Stimulated activated CD4-positive, alpha-beta T cell treated with anti-CD3 and anti-CD28 coated beads, Interleukin-2, amount 100 ng/mL, for 4 hours (primary cell): ENCODE results near the gene CDC42EP1.
A peak's percentile ranks its signal among the peaks of the same experiment; 100 is the strongest.

Experiments
- DNase-seq: peaks from one replicate; pipeline ENCODE4 v3.0.0-alpha.2; 2020; ENCODE audit warnings: low read depth

CDC42EP1 gene

DNA sequence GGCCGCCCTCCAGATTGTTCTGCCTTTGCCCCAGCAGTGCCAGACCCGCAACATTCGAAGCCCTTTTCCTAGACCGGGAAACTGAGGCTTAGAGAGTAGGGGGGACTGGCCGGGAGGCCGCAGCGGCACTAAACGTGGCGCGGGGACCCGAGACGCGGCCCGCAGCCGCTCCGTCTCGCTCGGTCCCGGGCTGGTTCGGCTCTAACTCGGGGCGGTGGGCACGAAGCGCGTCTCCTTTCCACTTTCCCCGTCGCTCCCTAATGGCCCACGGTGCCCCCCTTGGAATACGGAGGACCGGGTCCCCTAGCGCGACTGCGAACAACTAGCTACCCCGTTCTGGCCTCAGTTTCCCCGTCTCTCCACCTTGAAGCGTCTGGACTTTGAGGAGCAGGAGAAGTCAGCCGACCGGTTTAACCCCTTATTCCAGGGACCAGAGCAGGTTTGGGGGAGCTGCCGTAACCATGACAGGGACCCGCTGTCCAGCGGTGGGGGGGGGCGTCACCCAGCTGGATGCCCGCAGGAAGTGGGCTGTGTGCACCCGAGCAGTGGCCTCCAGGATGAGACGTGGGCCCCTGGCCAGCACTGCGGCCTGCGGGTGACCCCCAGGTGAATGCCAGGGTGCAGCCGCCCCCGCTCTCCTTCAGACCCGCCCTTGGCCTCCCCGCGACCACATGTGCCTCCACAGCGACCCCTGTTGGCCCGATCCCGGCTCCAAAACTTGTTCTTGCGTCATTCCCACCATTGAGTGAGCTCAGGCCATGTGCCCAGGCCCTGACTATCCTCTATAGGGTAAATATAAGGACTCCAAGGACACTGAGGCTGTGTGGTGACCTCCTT is 1.1 kb downstream of the CDC42EP1 start:
- peak; percentile 66 for DNase-seq

DNA sequence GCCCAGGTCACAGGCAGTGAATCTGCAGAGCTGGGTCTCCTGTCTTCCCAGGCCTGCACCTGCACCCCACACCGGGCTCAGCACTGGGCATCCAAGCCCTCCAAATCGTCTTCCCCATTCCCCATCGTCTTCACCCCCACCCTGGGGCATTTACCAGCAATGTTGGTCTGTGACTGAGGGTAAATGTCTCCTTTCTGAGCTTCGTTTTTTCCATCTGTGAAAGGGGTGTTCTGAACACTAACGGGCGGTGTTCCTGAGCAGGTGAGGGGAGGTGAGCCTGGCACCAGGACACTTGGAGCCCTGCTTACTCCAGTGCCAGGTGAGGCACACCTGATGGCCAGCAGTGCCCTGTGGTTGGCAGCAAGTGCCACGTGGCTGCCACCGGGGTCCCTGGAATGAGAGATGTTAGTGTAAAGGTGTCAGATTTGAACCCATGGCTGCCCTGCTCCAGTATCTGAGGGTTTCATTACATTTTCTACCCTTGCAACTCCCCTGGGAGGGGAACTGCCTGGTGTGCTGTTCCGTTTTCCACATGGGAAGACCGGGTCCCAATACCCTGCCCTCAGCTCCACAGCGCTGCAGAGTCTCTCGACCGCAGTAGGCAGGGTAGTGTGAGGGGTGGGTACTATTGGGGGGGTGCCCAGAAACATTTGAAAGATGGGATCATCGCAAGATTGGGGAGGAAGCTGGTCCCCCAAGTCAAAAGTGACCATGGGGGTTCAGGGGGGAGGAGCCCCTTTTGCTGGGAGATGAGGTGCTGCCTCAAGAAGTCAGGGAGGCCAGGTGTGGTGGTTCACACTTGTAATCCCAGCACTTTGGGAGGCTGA is 2.0 kb downstream of the CDC42EP1 start:
- no peak for DNase-seq

DNA sequence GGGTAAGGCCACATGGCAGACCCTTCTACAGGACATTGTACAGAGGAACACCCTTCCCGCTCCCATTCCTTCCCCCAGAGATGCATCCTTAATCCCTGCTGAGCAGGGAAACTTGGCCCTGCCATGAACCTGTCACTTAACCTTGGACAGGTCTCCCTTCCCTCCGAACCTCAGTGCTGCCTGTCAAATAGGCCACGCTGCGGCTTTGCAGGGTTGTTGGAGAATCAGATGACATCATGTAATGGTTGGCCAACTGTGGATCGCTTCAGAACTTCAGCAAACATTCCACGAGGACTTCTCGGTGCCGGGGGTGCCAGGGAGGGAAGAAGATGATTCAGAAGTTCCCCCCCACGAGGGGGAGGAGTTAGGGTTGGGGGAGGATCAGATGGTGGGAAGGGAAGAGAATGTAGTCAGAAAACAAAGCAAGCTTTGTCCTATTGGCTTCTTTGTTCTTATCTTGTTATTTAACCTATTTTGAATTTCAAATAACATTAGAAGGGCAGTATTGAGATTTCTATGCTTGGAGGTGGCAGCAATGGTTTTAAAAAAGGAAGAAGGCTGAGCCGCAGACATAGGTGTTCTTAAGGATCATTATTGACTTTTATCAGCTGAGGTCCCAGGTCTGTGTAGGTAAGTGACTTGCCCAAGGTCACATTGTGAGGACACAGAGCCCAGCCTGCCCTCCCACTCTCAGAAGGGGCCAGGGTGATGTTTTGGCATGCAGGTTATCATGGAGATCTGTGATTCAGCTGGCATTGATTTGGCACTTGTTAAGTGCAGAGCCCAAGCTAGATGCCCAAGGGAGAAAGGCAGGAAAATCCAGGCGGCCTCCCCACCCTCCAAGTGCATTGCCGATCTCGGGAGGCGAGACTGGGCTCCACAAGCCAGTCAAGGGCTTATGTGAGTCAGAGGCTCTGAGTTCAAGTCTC is 3.1 kb downstream of the CDC42EP1 start:
- no peak for DNase-seq

DNA sequence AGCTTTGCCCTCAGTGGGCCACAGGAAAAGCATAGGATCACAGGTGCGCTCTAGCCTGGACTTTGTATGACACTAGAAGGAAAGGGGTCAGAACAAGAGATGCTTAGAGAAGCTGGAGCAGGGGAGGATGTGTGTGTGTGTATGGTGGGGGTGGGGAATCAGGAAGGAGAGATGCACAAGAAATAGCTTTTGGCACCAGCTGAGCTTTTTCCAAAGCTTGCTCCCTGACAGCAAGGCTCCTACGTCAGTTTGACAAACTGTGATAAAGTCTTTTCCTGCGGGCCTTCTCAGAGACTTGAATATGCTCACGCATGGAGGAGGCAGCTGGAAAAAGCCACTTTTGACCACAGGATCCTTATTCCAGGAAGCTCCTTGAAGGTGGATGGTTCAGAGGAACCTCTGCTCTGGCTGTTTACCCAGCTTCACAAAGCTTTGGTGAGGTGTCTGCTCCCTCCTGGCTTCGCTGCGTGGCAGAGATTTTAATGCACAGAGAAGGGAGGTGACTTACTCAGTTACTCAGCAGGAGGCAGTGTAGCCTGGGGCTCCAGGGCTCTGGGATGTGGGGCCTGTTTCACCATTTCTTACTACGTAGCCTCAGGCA is 3.9 kb downstream of the CDC42EP1 start:
- no peak for DNase-seq

DNA sequence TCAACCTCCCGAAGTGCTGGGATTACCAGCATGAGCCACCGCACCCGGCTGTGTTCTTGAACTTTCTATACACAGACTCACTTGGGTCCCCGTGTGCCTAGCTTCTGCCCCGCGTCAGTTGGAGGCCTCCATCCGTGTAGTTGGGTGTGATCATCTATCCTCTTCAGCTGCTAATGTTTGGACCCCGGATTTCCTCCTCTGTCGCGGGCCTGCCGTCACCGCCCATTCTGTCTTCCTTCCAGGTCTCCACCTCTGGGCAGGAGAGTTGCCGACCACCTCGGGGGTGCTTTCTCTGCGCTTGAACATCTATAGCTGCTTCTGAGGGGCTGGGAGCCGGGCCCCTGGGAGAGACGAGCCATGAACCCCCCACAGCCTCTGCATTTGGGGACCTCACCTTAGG is 5.5 kb downstream of the CDC42EP1 start:
- DNase-seq: no peak

DNA sequence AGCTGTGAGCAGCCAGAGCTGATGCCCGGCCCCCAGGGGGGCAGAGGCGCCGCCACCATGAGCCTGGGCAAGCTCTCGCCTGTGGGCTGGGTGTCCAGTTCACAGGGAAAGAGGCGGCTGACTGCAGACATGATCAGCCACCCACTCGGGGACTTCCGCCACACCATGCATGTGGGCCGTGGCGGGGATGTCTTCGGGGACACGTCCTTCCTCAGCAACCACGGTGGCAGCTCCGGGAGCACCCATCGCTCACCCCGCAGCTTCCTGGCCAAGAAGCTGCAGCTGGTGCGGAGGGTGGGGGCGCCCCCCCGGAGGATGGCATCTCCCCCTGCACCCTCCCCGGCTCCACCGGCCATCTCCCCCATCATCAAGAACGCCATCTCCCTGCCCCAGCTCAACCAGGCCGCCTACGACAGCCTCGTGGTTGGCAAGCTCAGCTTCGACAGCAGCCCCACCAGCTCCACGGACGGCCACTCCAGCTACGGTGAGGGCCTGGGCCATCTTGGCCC is 6.1 kb downstream of the CDC42EP1 start:
- DNase-seq: no peak

DNA sequence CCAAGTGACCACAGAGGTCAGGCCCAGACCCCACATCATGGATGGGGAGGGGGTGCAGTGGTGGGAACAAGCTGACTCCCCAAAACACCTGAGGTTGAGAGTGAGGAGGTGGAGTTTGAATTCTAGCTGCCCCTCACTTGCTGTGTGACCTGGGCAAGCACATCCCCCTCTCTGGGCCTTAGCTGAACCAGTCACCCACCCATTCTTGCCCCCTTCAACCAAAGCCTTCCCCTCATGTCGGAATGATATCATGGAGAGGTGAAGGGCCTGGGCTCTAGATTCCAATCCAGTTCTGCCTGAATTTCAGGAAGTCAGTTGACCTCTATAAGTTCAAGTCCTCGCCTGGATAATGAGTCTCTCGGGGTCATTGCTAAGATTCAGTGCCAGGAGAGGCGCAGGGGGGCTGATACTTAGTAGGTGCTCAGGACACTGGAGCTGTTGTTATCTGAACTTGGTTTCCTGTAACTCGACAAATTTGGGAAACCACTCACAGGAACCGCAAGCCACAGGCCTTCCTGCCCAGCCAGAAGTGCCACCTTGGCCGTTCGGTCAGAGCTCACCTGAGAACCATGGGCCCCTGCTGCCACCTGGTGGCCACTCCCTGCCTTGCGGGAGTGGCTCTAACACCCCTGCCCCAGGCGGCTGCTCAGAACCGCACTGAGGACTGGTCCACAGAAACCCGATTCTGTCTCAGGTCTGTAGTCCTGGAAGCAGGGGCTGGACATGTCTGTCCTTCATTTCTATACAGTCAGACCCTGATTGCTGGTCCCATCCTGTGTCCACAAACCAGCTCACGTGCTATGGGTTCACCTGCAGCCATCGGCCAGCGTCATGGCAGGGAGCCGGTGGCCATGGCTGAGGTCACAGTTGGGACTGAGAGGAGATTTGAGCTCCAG is 6.9 kb downstream of the CDC42EP1 start:
- DNase-seq: peak; percentile 79

DNA sequence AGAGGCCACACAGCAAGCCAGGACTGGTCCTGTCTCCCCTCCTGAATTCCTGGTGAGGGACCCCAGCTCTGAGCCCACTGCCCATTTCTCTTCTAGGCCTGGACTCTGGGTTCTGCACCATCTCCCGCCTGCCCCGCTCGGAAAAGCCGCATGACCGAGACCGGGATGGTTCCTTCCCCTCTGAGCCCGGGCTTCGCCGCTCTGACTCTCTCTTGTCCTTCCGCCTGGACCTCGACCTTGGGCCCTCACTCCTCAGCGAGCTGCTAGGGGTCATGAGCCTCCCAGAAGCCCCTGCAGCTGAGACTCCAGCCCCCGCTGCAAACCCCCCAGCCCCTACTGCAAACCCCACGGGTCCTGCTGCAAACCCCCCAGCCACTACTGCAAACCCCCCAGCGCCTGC is 7.7 kb downstream of the CDC42EP1 start:
- no peak for DNase-seq

DNA sequence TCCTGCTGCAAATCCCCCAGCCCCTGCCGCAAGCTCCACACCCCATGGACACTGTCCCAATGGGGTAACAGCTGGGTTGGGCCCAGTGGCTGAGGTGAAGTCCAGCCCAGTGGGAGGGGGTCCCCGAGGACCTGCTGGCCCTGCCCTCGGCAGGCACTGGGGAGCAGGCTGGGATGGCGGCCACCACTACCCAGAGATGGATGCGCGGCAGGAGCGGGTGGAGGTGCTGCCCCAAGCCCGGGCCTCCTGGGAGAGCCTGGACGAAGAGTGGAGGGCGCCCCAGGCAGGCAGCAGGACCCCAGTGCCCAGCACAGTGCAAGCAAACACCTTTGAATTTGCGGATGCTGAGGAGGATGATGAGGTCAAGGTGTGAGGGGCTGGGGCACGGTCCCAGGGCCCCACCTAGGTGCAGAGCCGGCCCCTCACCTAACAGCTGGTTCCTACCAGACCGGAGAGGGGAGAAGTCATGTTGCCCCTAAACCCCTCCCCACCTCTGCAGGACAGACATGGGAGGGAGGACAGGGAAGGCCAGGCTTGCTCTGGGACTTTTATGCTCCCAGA is 8.2 kb downstream of the CDC42EP1 start:
- DNase-seq: no peak

DNA sequence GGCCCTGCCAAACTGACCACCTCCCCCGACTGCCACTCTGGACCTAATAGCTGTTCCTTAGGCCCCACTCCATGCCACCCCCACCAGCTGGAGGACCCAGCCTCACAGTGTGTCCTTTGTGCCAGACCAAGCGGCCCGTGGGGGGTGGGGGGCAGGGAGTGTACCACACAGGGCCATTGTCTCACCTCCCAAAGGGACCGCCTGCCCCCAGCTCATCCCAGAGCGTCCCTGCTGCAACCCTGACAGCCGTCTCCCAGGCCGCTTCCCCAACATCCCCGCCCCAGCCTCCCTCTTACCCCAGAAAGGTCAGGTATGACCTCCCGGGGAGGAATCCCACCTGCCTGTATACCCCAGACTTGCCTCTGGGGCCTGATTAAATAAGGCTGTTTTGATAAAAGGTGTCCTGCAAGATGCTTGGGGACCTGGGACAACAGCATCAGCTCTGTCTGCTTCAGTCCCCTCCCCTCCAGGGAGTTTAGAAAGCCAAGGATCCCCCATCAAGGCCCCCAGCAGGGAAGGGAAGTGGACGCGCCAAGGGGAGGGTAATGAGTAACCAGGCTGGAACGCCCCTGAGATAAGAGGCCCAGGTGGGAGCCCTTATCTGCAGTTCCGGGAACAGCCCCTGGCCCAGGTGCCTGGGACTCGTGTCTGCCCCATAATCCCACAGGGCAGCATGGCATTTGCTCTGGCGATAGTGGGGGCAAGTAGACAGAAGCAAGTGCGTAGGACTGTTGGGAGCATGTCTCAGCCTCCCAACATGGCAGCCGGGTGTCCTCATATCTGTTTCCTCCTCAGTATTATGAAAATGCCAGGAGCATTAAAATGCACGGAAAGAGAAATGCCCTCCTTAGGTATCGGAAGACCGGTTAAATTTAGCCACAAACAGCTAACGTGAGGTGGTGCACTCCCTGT is 9.0 kb downstream of the CDC42EP1 start:
- no peak for DNase-seq

DNA sequence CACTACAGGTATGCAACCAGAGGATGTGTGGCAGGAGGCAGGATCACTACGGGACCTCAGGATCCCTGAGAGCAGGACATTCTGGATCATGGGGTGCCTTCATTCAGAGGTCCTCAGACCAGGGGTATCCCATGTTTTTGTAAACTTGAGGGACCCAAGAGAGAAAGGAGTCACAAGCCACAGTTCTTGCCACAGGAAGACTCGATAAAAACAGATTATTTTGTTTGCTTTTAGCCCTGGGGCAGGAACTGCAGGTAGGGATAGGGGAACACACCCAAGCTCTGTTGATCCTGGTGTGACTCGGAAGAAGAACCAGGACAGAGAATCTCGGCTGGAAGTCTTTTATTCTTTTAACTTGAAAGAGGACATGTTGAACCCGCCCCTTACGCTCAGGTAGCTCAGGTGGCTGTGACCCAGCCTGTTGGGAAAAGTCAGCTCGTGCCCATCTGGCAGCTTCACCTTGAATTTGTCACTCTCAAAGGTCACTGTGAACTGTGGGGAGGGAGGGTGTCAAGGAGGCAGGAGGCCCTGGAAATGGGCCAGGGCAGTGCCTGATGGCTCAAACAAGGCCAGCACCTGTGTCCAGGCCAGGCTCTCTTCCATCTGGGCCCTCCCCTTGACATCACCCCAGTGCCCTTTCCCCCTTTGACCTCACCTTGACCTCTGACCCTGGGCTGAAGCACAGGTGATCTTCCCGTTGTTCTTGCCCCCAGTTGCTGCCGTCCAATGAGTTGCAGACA is 9.8 kb downstream of the CDC42EP1 start:
- DNase-seq: no peak

DNA sequence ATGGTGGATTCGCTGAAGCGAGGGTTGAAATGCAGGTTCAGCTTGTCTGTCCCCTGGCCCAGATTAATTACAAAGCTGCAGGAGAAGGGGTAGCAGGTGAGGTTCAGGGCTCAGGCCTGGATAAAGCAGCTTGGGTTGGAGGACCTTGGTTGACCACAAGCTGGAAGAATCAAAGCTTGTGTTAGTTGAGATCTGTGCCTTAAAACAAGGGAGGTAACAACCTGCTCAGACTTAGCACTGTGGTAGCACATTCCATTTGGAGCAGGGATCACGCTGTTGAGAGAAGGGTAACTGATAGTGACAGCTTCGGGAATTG is 10.3 kb downstream of the CDC42EP1 start:
- no peak for DNase-seq

DNA sequence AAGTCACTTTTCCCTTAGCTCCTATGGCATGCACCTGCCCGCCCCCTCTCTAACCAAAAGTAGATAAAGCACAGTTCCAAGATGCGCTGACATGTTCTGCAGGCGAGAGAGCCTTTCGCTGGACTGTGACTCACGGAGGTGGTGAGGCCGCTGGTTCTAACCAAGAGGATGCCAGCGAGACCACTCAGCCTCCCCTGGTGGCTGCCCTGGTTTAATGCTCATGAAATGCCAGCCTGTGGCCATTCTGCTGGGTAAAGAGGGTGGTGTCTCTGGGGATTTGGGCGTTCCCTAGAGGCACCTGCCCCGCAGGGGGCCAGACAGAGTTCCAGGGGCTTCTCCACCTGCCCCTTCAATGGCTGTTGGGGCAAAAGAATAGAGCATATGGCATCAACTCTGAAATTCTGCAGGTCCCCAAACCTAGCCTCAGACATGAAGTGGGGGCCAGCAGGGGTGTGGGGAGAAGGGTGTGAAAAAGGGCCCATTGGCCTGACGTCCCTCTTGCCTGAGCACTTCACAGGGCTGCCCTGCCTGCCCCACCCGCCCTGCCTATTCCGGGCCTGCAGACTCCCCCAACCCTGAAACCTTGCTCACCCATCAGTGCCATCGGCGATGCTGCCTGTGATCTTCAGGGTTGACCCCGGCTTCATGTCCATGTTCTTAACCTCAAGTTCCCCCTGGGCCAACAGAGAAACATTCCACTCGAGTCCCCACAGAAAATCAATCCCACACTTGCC is 11.1 kb downstream of the CDC42EP1 start:
- no peak for DNase-seq

DNA sequence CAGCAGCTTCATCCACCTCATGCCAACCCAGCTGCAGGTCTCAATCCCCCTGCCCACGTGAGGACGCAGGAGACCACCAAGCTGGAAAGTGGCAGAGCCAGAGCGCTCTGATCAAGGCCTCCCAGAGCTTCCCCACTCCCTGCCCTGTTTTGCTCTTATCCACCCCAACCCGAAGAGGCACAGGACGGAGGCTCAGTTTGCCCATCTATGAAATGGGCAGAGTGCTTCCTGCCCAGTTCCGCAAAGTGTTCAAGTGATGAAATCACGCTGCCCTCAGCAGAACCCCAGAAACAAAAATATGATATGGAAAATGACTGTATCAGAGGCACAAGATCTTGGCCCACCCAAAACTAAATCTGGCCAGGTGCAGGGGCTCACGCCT is 11.7 kb downstream of the CDC42EP1 start:
- DNase-seq: no peak

DNA sequence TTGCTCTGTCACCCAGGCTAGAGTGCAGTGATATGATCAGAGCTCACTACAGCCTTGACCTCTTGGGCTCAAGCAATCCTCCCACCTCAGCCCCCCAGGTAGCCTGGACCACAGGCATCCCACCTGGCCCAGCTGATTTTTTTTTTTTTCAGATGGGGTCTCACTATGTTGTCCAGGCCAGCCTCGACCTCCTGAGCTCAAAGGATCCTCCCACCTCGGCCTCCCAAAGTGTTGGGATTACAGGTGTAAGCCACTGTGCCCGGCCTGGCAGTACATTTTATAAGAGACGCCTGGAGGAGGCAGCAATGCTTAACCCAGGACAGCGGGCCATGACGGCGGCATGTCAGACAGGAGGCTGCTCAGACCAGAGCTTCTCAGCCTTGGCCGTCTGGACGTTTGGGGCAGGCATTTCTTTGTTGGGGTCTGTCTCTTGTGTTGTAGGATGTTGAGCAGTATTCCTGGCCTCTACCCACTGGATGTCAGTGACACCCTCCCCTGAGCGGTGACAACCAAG is 15.3 kb downstream of the CDC42EP1 start:
- DNase-seq: no peak

DNA sequence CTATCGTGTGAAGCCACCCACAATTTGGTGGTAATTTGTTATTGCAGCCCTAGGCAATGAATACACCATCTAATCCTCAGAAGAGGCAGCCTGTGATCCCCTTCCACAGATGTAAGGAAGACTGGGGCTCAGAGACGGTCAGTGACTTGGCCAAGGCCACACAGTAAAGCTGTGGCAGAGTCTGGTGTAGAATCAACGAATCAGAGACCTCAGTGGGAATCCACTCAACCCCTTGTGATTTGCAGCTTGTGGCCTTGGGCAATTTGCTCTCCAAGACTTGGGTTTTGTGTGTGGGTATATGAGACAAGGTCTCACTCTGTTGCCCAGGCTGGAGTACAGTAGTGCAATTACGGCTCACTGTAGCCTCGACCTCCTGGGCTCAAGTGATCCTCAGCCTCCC is 17.7 kb downstream of the CDC42EP1 start:
- DNase-seq: no peak

DNA sequence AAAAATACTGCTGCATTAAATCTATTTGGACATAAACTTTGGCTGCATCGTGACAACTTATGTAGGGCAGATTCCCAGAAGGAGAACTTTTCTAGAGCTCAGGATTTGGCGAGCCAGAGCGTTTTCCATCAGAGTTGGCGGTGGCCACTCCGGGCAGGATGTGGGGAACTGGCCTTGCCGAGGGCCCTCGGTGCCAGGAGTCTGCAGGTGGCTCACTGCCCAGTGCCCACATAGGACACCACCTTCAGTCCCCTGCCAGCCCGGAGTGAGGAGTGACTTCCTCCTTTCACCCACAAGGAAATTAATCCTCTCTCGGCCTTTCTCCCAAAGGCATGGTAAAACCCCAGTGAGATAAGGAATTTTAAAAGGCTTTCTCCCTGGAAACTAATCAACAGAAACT is 21.2 kb downstream of the CDC42EP1 start:
- DNase-seq: no peak

DNA sequence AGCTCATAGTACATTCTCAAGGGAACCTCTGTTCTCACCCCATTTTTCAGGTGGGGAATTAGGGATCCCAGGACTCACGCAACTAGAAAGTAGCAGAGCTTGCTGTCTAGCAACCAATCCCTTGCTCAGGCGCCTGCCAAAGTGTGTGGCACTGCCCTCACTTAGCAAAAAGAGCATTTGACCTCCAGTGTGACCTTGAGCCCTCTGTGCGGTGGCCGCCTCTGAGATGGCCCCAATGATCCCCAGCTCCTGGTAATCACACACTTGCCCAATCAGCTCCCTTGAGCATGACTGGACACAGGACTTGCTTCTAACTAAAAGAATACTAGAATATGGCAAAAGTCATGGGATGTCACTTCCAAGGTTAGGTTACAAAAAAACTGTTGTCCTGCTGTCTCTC is 22.2 kb downstream of the CDC42EP1 start:
- DNase-seq: no peak
